Ishikawa (cell line): ENCODE results near the gene MT1X.

ENCODE experiments used
- CEBPB ChIP-seq: IDR thresholded peaks from 2 replicates; pipeline ENCODE4 v1.6.1; 2012
- CREB1 ChIP-seq: IDR thresholded peaks from 2 replicates; pipeline ENCODE4 v1.6.1; 2012; ENCODE audit warnings: low read depth
- EGR1 ChIP-seq: IDR thresholded peaks from 2 replicates; pipeline ENCODE4 v1.6.1; 2012
- EP300 ChIP-seq: IDR thresholded peaks from 2 replicates; pipeline ENCODE4 v1.6.1; 2012; ENCODE audit warnings: borderline replicate concordance
- FOXM1 ChIP-seq: IDR thresholded peaks from 2 replicates; pipeline ENCODE4 v1.6.1; 2012; ENCODE audit warnings: low read depth, borderline replicate concordance
- MAX ChIP-seq: IDR thresholded peaks from 2 replicates; pipeline ENCODE4 v1.6.1; 2012
- NFIC ChIP-seq: IDR thresholded peaks from 2 replicates; pipeline ENCODE4 v1.6.1; 2012
- RAD21 ChIP-seq: IDR thresholded peaks from 2 replicates; pipeline ENCODE4 v1.6.1; 2012; ENCODE audit warnings: low read depth
- REST ChIP-seq: IDR thresholded peaks from 2 replicates; pipeline ENCODE4 v1.6.1; 2012; ENCODE audit warnings: low read depth, mild to moderate bottlenecking
- TAF1 ChIP-seq: IDR thresholded peaks from 2 replicates; pipeline ENCODE4 v1.6.1; 2012; ENCODE audit warnings: low read depth, mild to moderate bottlenecking
- TCF12 ChIP-seq: IDR thresholded peaks from 2 replicates; pipeline ENCODE4 v1.6.1; 2012; ENCODE audit warnings: low read depth
- TEAD4 ChIP-seq: IDR thresholded peaks from 2 replicates; pipeline ENCODE4 v1.6.1; 2012
- USF1 ChIP-seq: IDR thresholded peaks from 2 replicates; pipeline ENCODE4 v1.6.1; 2012
- YY1 ChIP-seq: IDR thresholded peaks from 2 replicates; pipeline ENCODE4 v1.6.1; 2012; ENCODE audit warnings: low read depth
- ZBTB7A ChIP-seq: IDR thresholded peaks from 2 replicates; pipeline ENCODE4 v1.6.1; 2012; ENCODE audit warnings: low read depth

The MT1X gene

GRCh38 chr16:56681939-56682702, at the start of gene MT1X:
TSS of gene MT1X (plus strand) at chr16:56682470. CDS start at chr16:56682541, 71 bp downstream.
- TF ChIP-seq TCF12 (peak; percentile 18; the same call in 1 of the 2 replicates), YY1 (0 out of 2 replicates have a peak, but pooled peaks have one; percentile 22), ZBTB7A (no peak), CREB1 (no peak), NFIC (peak; percentile 67), TAF1 (peak; percentile 75), MAX (peak; percentile 28)

- TF ChIP-seq MAX (no peak), CREB1 (no peak), TAF1 (no peak), CEBPB (no peak), USF1 (no peak), RAD21 (no peak), NFIC (no peak), REST (no peak), TEAD4 (no peak), TCF12 (no peak), EGR1 (no peak), ZBTB7A (no peak), YY1 (no peak), EP300 (no peak), FOXM1 (no peak)
Measured at GRCh38 chr16:56632848-56633365, 49.4 kb upstream of the MT1X start.

- TF ChIP-seq TEAD4 = no peak
- TF ChIP-seq CEBPB = no peak
- TF ChIP-seq REST = no peak
- TF ChIP-seq EP300 = no peak
- TF ChIP-seq TCF12 = no peak
- TF ChIP-seq MAX = no peak
- TF ChIP-seq NFIC = no peak
- no peak for TF ChIP-seq FOXM1
- no peak for TF ChIP-seq EGR1
- TF ChIP-seq YY1 = no peak
- TF ChIP-seq TAF1 = no peak
- no peak for TF ChIP-seq RAD21
Measured at GRCh38 chr16:56633535-56633934, 48.7 kb upstream of the MT1X start.

- no peak for TF ChIP-seq TAF1
- no peak for TF ChIP-seq EGR1
- no peak for TF ChIP-seq TCF12
- no peak for TF ChIP-seq REST
- TF ChIP-seq CREB1 = no peak
- no peak for TF ChIP-seq CEBPB
- TF ChIP-seq YY1 = no peak
- no peak for TF ChIP-seq EP300
- TF ChIP-seq USF1 = no peak
- no peak for TF ChIP-seq FOXM1
- TF ChIP-seq MAX = no peak
- TF ChIP-seq RAD21 = no peak
- TF ChIP-seq NFIC = no peak
- TF ChIP-seq ZBTB7A = no peak
- no peak for TF ChIP-seq TEAD4
Measured at GRCh38 chr16:56634715-56635440, 47.4 kb upstream of the MT1X start.
